ENCODE measurements around the gene ZBTB5. TPM values are rescaled to one million over a fixed set of nuclear protein-coding genes. Genes with fewer than 3 reads are reported as not detected.

The ZBTB5 gene
- total and polyA plus RNA-seq, 2 of the 4 experiments (the other 2 are of a cell fraction) = 6.3 to 9.1 TPM

GRCh38 chr9:37514999-37515398 lies 49.7 kb upstream of the ZBTB5 start:
- CTCF ChIA-PET = no interaction called here

More at GRCh38 chr9:37514999-37515398, 49.7 kb upstream of the ZBTB5 start:
- H3K56ac ChIP-seq (ENCODE audit: extremely low read depth, insufficient read depth, low read length) = no peak overlapping the region
- H2AK5ac ChIP-seq (ENCODE audit: low read depth, low read length) = no peak overlapping the region
- no peak overlapping the region for H2AK9ac ChIP-seq (replicated peaks; ENCODE audit: low read depth, low read length, poor library complexity)
- H3K9ac ChIP-seq (ENCODE audit: low read depth, low read length) = no peak overlapping the region
- in situ Hi-C loops (cut with MboI; ENCODE audit: low sequenced_read_pairs) = no loop called here
- no peak overlapping the region for H3K23ac ChIP-seq (ENCODE audit: low read depth, low read length)
- peaks cover 6% of the 10 kb centered on the region; the same call in 1 of the 2 replicates for H3K9me1 ChIP-seq (ENCODE audit: insufficient read depth, low read length)
- intact Hi-C loops (cut with micrococcal nuclease) = no loop called here
- H2BK120ac ChIP-seq (ENCODE audit: low read depth, low read length) = no peak overlapping the region
- no peaks in the 10 kb centered on the region for H3K9me3 ChIP-seq (ENCODE audit: control insufficient read depth, insufficient read depth, low read length)
- ATAC-seq (ENCODE audit: low read depth) (no peak), DNase-seq (no peak)
- POLR2A ChIA-PET (ENCODE audit: unreplicated experiment) = no interaction called here
- no peak overlapping the region for H3K27ac ChIP-seq (ENCODE audit: insufficient read depth, low read length)
- no peak overlapping the region for H2BK20ac ChIP-seq (ENCODE audit: low read depth, low read length)
- H2BK15ac ChIP-seq (ENCODE audit: low read depth, low read length) = no peak overlapping the region
- no peak overlapping the region for H2BK5ac ChIP-seq (ENCODE audit: low read depth, low read length, poor library complexity, severe bottlenecking)
- no peaks in the 10 kb centered on the region for H4K20me1 ChIP-seq (ENCODE audit: insufficient read depth, low read length)
- H4K5ac ChIP-seq (ENCODE audit: low read depth, low read length) = no peak overlapping the region
- H3K4me1 ChIP-seq (ENCODE audit: control insufficient read depth, insufficient read depth, low read length) = no peaks in the 10 kb centered on the region
- H4K8ac ChIP-seq (ENCODE audit: low read depth in 2 of 2, low read length in 2 of 2) = no peak overlapping the region
- no peaks in the 10 kb centered on the region for H3K27me3 ChIP-seq (ENCODE audit: control insufficient read depth, insufficient read depth, low read length)
- BruUV-seq (replicated peaks) = no TSS peak
- 92% methylated on average over 5 of the region's 7 CpGs; no CpG with 5 or more reads in 1 of the 2 experiments for WGBS, 2 experiments (ENCODE audit: extremely low coverage in 2 of 2, insufficient read length in 1 of 2)
- peaks cover 16% of the 10 kb centered on the region for H3K36me3 ChIP-seq (ENCODE audit: control insufficient read depth, insufficient read depth, low read length)
- no peak overlapping the region for H3K4me2 ChIP-seq (ENCODE audit: low read depth, low read length)
- no peak overlapping the region for H3K18ac ChIP-seq (ENCODE audit: low read depth, low read length)
- TF ChIP-seq MXI1 (IDR thresholded peaks at IDR 0.05; ENCODE audit: borderline replicate concordance, low read depth, low read length) (no peak), ELK1 (IDR thresholded peaks at IDR 0.05; ENCODE audit: borderline replicate concordance, low read depth, low read length) (no peak), RAD21 (IDR thresholded peaks at IDR 0.05; ENCODE audit: low read length) (no peak), CHD1 (IDR thresholded peaks at IDR 0.05; ENCODE audit: low read depth, low read length) (no peak), FOS (IDR thresholded peaks at IDR 0.05; ENCODE audit: low read depth, low read length) (no peak), USF2 (IDR thresholded peaks at IDR 0.05; ENCODE audit: low read depth, low read length) (no peak), SMC3 (IDR thresholded peaks at IDR 0.05; ENCODE audit: low read depth, low read length) (no peak), BHLHE40 (IDR thresholded peaks at IDR 0.05; ENCODE audit: low read depth, low read length) (no peak), MAZ (IDR thresholded peaks at IDR 0.05; ENCODE audit: borderline replicate concordance, low read depth, low read length) (no peak), MAFK (IDR thresholded peaks at IDR 0.05; ENCODE audit: low read depth, low read length) (no peak), RFX5 (IDR thresholded peaks at IDR 0.05; ENCODE audit: low read depth, low read length) (no peak), POLR2A (IDR thresholded peaks at IDR 0.05; ENCODE audit: low read depth, low read length) (no peak), CEBPB (IDR thresholded peaks at IDR 0.05; ENCODE audit: low read depth, low read length) (no peak), NFE2L2 (IDR thresholded peaks at IDR 0.05; ENCODE audit: low read depth, low read length) (no peak), RCOR1 (IDR thresholded peaks at IDR 0.05; ENCODE audit: insufficient replicate concordance, low read length) (no peak), CTCF (conservative IDR thresholded peaks at IDR 0.05; ENCODE audit: low read depth, low read length) (no peak)
- H3K4ac ChIP-seq (ENCODE audit: low read depth, low read length) = no peak overlapping the region
- no peak overlapping the region for H3K14ac ChIP-seq (replicated peaks; ENCODE audit: low read depth, low read length)
- no peak overlapping the region for H3K4me3 ChIP-seq (ENCODE audit: insufficient read depth, low read depth, low read length)
- H2AFZ ChIP-seq (replicated peaks; ENCODE audit: low read length, poor library complexity) = no peak overlapping the region
- dilution Hi-C loops (cut with HindIII; ENCODE audit: low sequenced_read_pairs, unreplicated experiment) = no loop called here
- H4K91ac ChIP-seq (ENCODE audit: insufficient read depth, low read depth, low read length) = no peak overlapping the region
- no peaks in the 10 kb centered on the region for H3K79me1 ChIP-seq (ENCODE audit: low read depth in 1 of 2, low read length in 2 of 2)

Measured in IMR-90 (cell line).